ENCODE results near the gene USP49. TPM values are rescaled to one million over a fixed set of nuclear protein-coding genes. Genes with fewer than 3 reads are reported as not detected.

Gene USP49
- total and polyA plus RNA-seq, 2 of the 13 experiments (the other 11 are each of a cell fraction or from before 2014, with no cell fraction given), result 2.9 to 4.3 TPM

GRCh38 chr6:41779788-41780550, 115.2 kb downstream of the USP49 start, which contains the start of gene FRS3 (continued):
- TF ChIP-seq RBAK (CRISPR knock-in tag; IDR thresholded peaks at IDR 0.05) (peak; percentile 71; the same call in 1 of the 2 replicates), ZNF275 (CRISPR knock-in tag; IDR thresholded peaks at IDR 0.05; ENCODE audit: borderline replicate concordance) (no peak), ZNF230 (CRISPR knock-in tag; IDR thresholded peaks at IDR 0.05) (peak; percentile 91), ZNF101 (CRISPR knock-in tag; IDR thresholded peaks at IDR 0.05; ENCODE audit: borderline replicate concordance, low read depth) (no peak), ZNF670 (CRISPR knock-in tag; IDR thresholded peaks at IDR 0.05; ENCODE audit: borderline replicate concordance) (no peak), NR0B2 (CRISPR knock-in tag; IDR thresholded peaks at IDR 0.05) (no peak), ZNF747 (CRISPR knock-in tag; IDR thresholded peaks at IDR 0.05; ENCODE audit: borderline replicate concordance) (peak; percentile 79; the same call in 1 of the 2 replicates), MYC (CRISPR knock-in tag; IDR thresholded peaks at IDR 0.05; ENCODE audit: borderline replicate concordance) (peak; percentile 78), ARNT2 (CRISPR knock-in tag; IDR thresholded peaks at IDR 0.05; ENCODE audit: low read depth) (peak; percentile 90), ARID2 (CRISPR knock-in tag; IDR thresholded peaks at IDR 0.05; ENCODE audit: borderline replicate concordance) (no peak), JUN (CRISPR knock-in tag; IDR thresholded peaks at IDR 0.05) (peak; percentile 18; the same call in 1 of the 2 replicates), ZNF44 (CRISPR knock-in tag; IDR thresholded peaks at IDR 0.05) (no peak), TAF15 (IDR thresholded peaks at IDR 0.05; ENCODE audit: low read depth, low read length, poor library complexity, severe bottlenecking) (peak; percentile 76), ZNF124 (CRISPR knock-in tag; IDR thresholded peaks at IDR 0.05) (peak; percentile 54; the same call in 1 of the 2 replicates), PATZ1 (CRISPR knock-in tag; IDR thresholded peaks at IDR 0.05) (peak; percentile 82), GABPB1 (CRISPR knock-in tag; IDR thresholded peaks at IDR 0.05) (peak; percentile 91), NFKB2 (CRISPR knock-in tag; IDR thresholded peaks at IDR 0.05; ENCODE audit: borderline replicate concordance) (peak; percentile 73; the same call in 1 of the 2 replicates), HHEX (CRISPR knock-in tag; IDR thresholded peaks at IDR 0.05) (no peak), ZNF446 (CRISPR knock-in tag; IDR thresholded peaks at IDR 0.05) (no peak), ZNF225 (CRISPR knock-in tag; IDR thresholded peaks at IDR 0.05) (no peak), FOXJ3 (CRISPR knock-in tag; IDR thresholded peaks at IDR 0.05; ENCODE audit: borderline replicate concordance) (no peak), TARDBP (CRISPR knock-in tag; IDR thresholded peaks at IDR 0.05) (peak; percentile 91), ERF (CRISPR knock-in tag; IDR thresholded peaks at IDR 0.05) (peak; percentile 95), ZNF790 (CRISPR knock-in tag; IDR thresholded peaks at IDR 0.05; ENCODE audit: borderline replicate concordance) (no peak), GATAD2A (CRISPR knock-in tag; IDR thresholded peaks at IDR 0.05) (peak; percentile 70), AHR (CRISPR knock-in tag; IDR thresholded peaks at IDR 0.05) (peak; percentile 81), DNMT3B (CRISPR knock-in tag; conservative IDR thresholded peaks at IDR 0.05) (0 out of 2 replicates have a peak, but pooled peaks have one; percentile 33), HNRNPK (IDR thresholded peaks at IDR 0.05; ENCODE audit: low read depth, low read length, poor library complexity, severe bottlenecking) (peak; percentile 100), ZFP36L2 (CRISPR knock-in tag; IDR thresholded peaks at IDR 0.05) (no peak)
